Parathyroid adenoma (tissue), 2 donors: Measurements from ENCODE around the gene AFF3.

Experiments
- H2AFZ ChIP-seq: fragments of 300-600 bp; sonication (generic); one replicate; pipeline ENCODE4 v1.7.0; 2017; ENCODE audit warnings: antibody characterized with exemption, mild to moderate bottlenecking
- H3K27ac ChIP-seq: fragments of 300-600 bp; sonication (generic); one replicate; pipeline ENCODE4 v1.7.0; 2017
- H3K27me3 ChIP-seq: fragments of 300-600 bp; sonication (generic); one replicate; pipeline ENCODE4 v1.7.0; 2017; ENCODE audit warnings: low read length; ENCODE audit not compliant: control insufficient read depth, insufficient read depth
- H3K36me3 ChIP-seq: fragments of 300-600 bp; sonication (generic); one replicate; pipeline ENCODE4 v1.7.0; 2017; ENCODE audit warnings: low read length; ENCODE audit not compliant: control insufficient read depth, insufficient read depth
- H3K4me1 ChIP-seq: fragments of 300-600 bp; sonication (generic); one replicate; pipeline ENCODE4 v1.7.0; 2017; ENCODE audit warnings: control low read depth
- H3K4me2 ChIP-seq: fragments of 300-600 bp; sonication (generic); one replicate; pipeline ENCODE4 v1.7.0; 2017; ENCODE audit warnings: low read length
- H3K4me3 ChIP-seq: fragments of 300-600 bp; sonication (generic); one replicate; pipeline ENCODE4 v1.7.0; 2017; ENCODE audit warnings: low read depth, low read length
- H3K79me2 ChIP-seq: fragments of 300-600 bp; sonication (generic); one replicate; pipeline ENCODE4 v1.7.0; 2017; ENCODE audit warnings: control low read depth
- H3K9ac ChIP-seq: fragments of 300-600 bp; sonication (generic); one replicate; pipeline ENCODE4 v1.7.0; 2017; ENCODE audit warnings: mild to moderate bottlenecking
- H3K9me3 ChIP-seq: fragments of 300-600 bp; sonication (generic); one replicate; pipeline ENCODE4 v1.7.0; 2017; ENCODE audit warnings: low read length; ENCODE audit not compliant: control insufficient read depth
- CTCF ChIP-seq: fragments of 300-600 bp; sonication (generic); IDR thresholded peaks from one replicate; pipeline ENCODE4 v1.7.0; 2017; ENCODE audit warnings: antibody characterized with exemption, mild to moderate bottlenecking
- donor health status: primary hyperparathyroidism.

Gene AFF3

GRCh38 chr2:99846462-99847107, 295.8 kb downstream of the AFF3 start:
- H3K4me2 ChIP-seq: no peak overlapping the region
- H2AFZ ChIP-seq: no peak overlapping the region
- no peaks in the 10 kb centered on the region for H3K4me1 ChIP-seq
- no peak overlapping the region for H3K4me3 ChIP-seq
- H3K9me3 ChIP-seq: no peaks in the 10 kb centered on the region
- no peaks in the 10 kb centered on the region for H3K27me3 ChIP-seq
- H3K27ac ChIP-seq: no peak overlapping the region
- TF ChIP-seq CTCF: no peak
- H3K79me2 ChIP-seq: no peaks in the 10 kb centered on the region
- H3K9ac ChIP-seq: no peak overlapping the region
- no peaks in the 10 kb centered on the region for H3K36me3 ChIP-seq

GRCh38 chr2:99845296-99845695, 297.1 kb downstream of the AFF3 start:
- no peaks in the 10 kb centered on the region for H3K9me3 ChIP-seq
- no peaks in the 10 kb centered on the region for H3K79me2 ChIP-seq
- H3K27ac ChIP-seq: no peak overlapping the region
- H3K4me3 ChIP-seq: no peak overlapping the region
- no peaks in the 10 kb centered on the region for H3K36me3 ChIP-seq
- H2AFZ ChIP-seq: no peak overlapping the region
- no peak for TF ChIP-seq CTCF
- H3K4me1 ChIP-seq: no peaks in the 10 kb centered on the region
- H3K27me3 ChIP-seq: no peaks in the 10 kb centered on the region
- H3K4me2 ChIP-seq: no peak overlapping the region
- H3K9ac ChIP-seq: no peak overlapping the region

GRCh38 chr2:99842451-99842850, 299.9 kb downstream of the AFF3 start:
- Histone ChIP-seq H3K27me3 (no peaks in the 10 kb centered on the region), H3K9ac (no peak overlapping the region), H3K4me1 (no peaks in the 10 kb centered on the region), H3K9me3 (no peaks in the 10 kb centered on the region), H3K4me3 (no peak overlapping the region), H3K36me3 (no peaks in the 10 kb centered on the region), H3K27ac (no peak overlapping the region), H3K4me2 (no peak overlapping the region), H3K79me2 (no peaks in the 10 kb centered on the region), H2AFZ (no peak overlapping the region)
- TF ChIP-seq CTCF: no peak

GRCh38 chr2:99841749-99842148, 300.6 kb downstream of the AFF3 start:
- H3K4me2 ChIP-seq: no peak overlapping the region
- H3K79me2 ChIP-seq: no peaks in the 10 kb centered on the region
- H2AFZ ChIP-seq: no peak overlapping the region
- H3K9ac ChIP-seq: no peak overlapping the region
- no peak for TF ChIP-seq CTCF
- H3K4me3 ChIP-seq: no peak overlapping the region
- no peaks in the 10 kb centered on the region for H3K4me1 ChIP-seq
- no peaks in the 10 kb centered on the region for H3K36me3 ChIP-seq
- H3K9me3 ChIP-seq: no peaks in the 10 kb centered on the region
- H3K27me3 ChIP-seq: no peaks in the 10 kb centered on the region
- H3K27ac ChIP-seq: no peak overlapping the region

GRCh38 chr2:99840831-99841230, 301.6 kb downstream of the AFF3 start:
- no peaks in the 10 kb centered on the region for H3K36me3 ChIP-seq
- no peak overlapping the region for H3K4me2 ChIP-seq
- TF ChIP-seq CTCF: no peak
- no peaks in the 10 kb centered on the region for H3K9me3 ChIP-seq
- no peak overlapping the region for H2AFZ ChIP-seq
- no peak overlapping the region for H3K4me3 ChIP-seq
- no peaks in the 10 kb centered on the region for H3K4me1 ChIP-seq
- no peak overlapping the region for H3K27ac ChIP-seq
- no peaks in the 10 kb centered on the region for H3K27me3 ChIP-seq
- H3K9ac ChIP-seq: no peak overlapping the region
- H3K79me2 ChIP-seq: no peaks in the 10 kb centered on the region
